Uterus (tissue), 2 donors: ENCODE data around the gene RBMS3.
"Not testable (repeated sequence)": the region's sequence is repeated elsewhere in the genome, so short reads cannot be mapped to it uniquely, and the experiment has no call there.

Experiments
- POLR2A ChIP-seq, 2 donors: fragments of 450-650 bp; IDR thresholded peaks; one replicate each; pipeline ENCODE4 v1.6.1; 2016; ENCODE audit warnings: antibody characterized with exemption in 2 of 2, mild to moderate bottlenecking in 1 of 2, moderate library complexity in 1 of 2
- TF ChIP-seq, protein P1 (sequence below), 4 experiments: fragments of 200-600 bp in 2 of 4; fragments of 450-650 bp in 2 of 4; sonication (generic) in 2 of 4; IDR thresholded peaks; one replicate each; pipeline ENCODE4 v1.5.1; 2016 to 2019; ENCODE audit warnings: antibody characterized with exemption in 4 of 4, mild to moderate bottlenecking in 2 of 4, moderate library complexity in 1 of 4

- TF ChIP-seq, protein P1, sequence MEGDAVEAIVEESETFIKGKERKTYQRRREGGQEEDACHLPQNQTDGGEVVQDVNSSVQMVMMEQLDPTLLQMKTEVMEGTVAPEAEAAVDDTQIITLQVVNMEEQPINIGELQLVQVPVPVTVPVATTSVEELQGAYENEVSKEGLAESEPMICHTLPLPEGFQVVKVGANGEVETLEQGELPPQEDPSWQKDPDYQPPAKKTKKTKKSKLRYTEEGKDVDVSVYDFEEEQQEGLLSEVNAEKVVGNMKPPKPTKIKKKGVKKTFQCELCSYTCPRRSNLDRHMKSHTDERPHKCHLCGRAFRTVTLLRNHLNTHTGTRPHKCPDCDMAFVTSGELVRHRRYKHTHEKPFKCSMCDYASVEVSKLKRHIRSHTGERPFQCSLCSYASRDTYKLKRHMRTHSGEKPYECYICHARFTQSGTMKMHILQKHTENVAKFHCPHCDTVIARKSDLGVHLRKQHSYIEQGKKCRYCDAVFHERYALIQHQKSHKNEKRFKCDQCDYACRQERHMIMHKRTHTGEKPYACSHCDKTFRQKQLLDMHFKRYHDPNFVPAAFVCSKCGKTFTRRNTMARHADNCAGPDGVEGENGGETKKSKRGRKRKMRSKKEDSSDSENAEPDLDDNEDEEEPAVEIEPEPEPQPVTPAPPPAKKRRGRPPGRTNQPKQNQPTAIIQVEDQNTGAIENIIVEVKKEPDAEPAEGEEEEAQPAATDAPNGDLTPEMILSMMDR (IDR thresholded peaks at IDR 0.05) = not testable (repeated sequence)
- not testable (repeated sequence) for TF ChIP-seq POLR2A (IDR thresholded peaks at IDR 0.05)
Observed at GRCh38 chr3:30041481-30041880, 760.6 kb downstream of the RBMS3 start.
